Astrocyte (in vitro differentiated cells and primary cell): ENCODE results near the gene STK32A. TPM values are rescaled to one million over a fixed set of nuclear protein-coding genes. Genes with fewer than 3 reads are reported as not detected.
A peak's percentile ranks its signal among the peaks of the same experiment; 100 is the strongest.

Experiments used
- DNase-seq: peaks from one replicate; pipeline ENCODE4 v3.0.0-alpha.2; 2010; ENCODE audit warnings: low read depth
- FAIRE-seq: peaks from 2 replicates; lab custom pipeline; 2011; peaks lifted over from hg19 to GRCh38; lab: Jason Lieb, UNC
- H2AFZ ChIP-seq: 2 replicates; pipeline ENCODE4 v1.6.0; 2012; ENCODE audit warnings: low read depth, low read length, inconsistent platforms
- H3K27ac ChIP-seq: 2 replicates; pipeline ENCODE4 v1.5.1; 2011; ENCODE audit warnings: low read depth, low read length, inconsistent platforms
- H3K27me3 ChIP-seq: 2 replicates; pipeline ENCODE4 v1.6.0; 2011; ENCODE audit warnings: low read length, inconsistent platforms; ENCODE audit not compliant: insufficient read depth
- H3K36me3 ChIP-seq: 2 replicates; pipeline ENCODE4 v1.5.1; 2011; ENCODE audit warnings: low read length, inconsistent platforms; ENCODE audit not compliant: insufficient read depth
- H3K4me1 ChIP-seq: 2 replicates; pipeline ENCODE4 v1.5.1; 2011; ENCODE audit warnings: low read length, inconsistent platforms; ENCODE audit not compliant: insufficient read depth
- H3K4me2 ChIP-seq: 2 replicates; pipeline ENCODE4 v1.6.0; 2012; ENCODE audit warnings: low read length, inconsistent platforms
- H3K4me3 ChIP-seq: 2 replicates; pipeline ENCODE4 v1.5.1; 2011; ENCODE audit warnings: low read depth, mild to moderate bottlenecking, low read length, inconsistent platforms; ENCODE audit not compliant: insufficient read depth
- H3K79me2 ChIP-seq: 2 replicates; pipeline ENCODE4 v1.6.0; 2012; ENCODE audit warnings: mild to moderate bottlenecking, low read length, inconsistent platforms; ENCODE audit not compliant: insufficient read depth
- H3K9ac ChIP-seq: 2 replicates; pipeline ENCODE4 v1.6.0; 2012; ENCODE audit warnings: mild to moderate bottlenecking, low read length, inconsistent platforms
- H3K9me3 ChIP-seq: 2 replicates; pipeline ENCODE4 v1.5.1; 2012; ENCODE audit warnings: low read depth, mild to moderate bottlenecking, low read length, inconsistent platforms; ENCODE audit not compliant: insufficient read depth
- H4K20me1 ChIP-seq: 2 replicates; pipeline ENCODE4 v1.6.0; 2012; ENCODE audit warnings: low read length, inconsistent platforms; ENCODE audit not compliant: insufficient read depth
- H3K27ac Mint-ChIP-seq: one replicate; pipeline ENCODE4 v1.8.0; 2021; ENCODE audit warnings: mild to moderate bottlenecking, mixed read lengths; ENCODE audit not compliant: unreplicated experiment
- H3K27me3 Mint-ChIP-seq: one replicate; pipeline ENCODE4 v1.8.0; 2021; ENCODE audit warnings: low read depth, mixed read lengths; ENCODE audit not compliant: unreplicated experiment
- H3K36me3 Mint-ChIP-seq: one replicate; pipeline ENCODE4 v1.8.0; 2021; ENCODE audit warnings: low read depth, mixed read lengths; ENCODE audit not compliant: unreplicated experiment
- H3K4me1 Mint-ChIP-seq: one replicate; pipeline ENCODE4 v1.8.0; 2021; ENCODE audit warnings: low read depth, mixed read lengths; ENCODE audit not compliant: unreplicated experiment
- H3K4me3 Mint-ChIP-seq: one replicate; pipeline ENCODE4 v1.8.0; 2021; ENCODE audit warnings: mild to moderate bottlenecking, moderate library complexity, mixed read lengths; ENCODE audit not compliant: unreplicated experiment
- H3K9me3 Mint-ChIP-seq: one replicate; pipeline ENCODE4 v1.8.0; 2021; ENCODE audit warnings: mild to moderate bottlenecking, mixed read lengths; ENCODE audit not compliant: unreplicated experiment
- CTCF ChIP-seq: IDR thresholded peaks from 2 replicates; pipeline ENCODE4 v1.5.1; 2011; ENCODE audit warnings: low read depth, mild to moderate bottlenecking, inconsistent platforms, low read length, moderate library complexity; ENCODE audit not compliant: insufficient read depth
- EZH2 ChIP-seq: IDR thresholded peaks from 2 replicates; pipeline ENCODE4 v1.6.1; 2012; ENCODE audit warnings: mild to moderate bottlenecking, low read length, inconsistent platforms; ENCODE audit not compliant: insufficient read depth
- total RNA-seq: library from RNA; stranded (reverse); gene quantifications from 2 replicates; pipeline ENCODE4 v1.2.1, GENCODE V29; 2021

Gene STK32A
- total RNA-seq, 1 donor from 2014 or later: 0.25 TPM

GRCh38 chr5:147417135-147417813 lies 182.4 kb downstream of the STK32A start:
- Histone ChIP-seq H3K4me3 (no peak overlapping the region), H3K9me3 (no peaks in the 10 kb centered on the region), H2AFZ (no peak overlapping the region), H3K36me3 (peaks cover 28% of the 10 kb centered on the region), H3K9ac (peak overlapping the region; percentile 44), H3K27ac (peak overlapping the region; percentile 67), H3K4me1 (peaks cover 33% of the 10 kb centered on the region), H3K27me3 (no peaks in the 10 kb centered on the region), H3K79me2 (peaks cover 53% of the 10 kb centered on the region), H3K4me2 (peak overlapping the region; percentile 42), H4K20me1 (peaks cover 70% of the 10 kb centered on the region)
- DNase-seq: peak; percentile 97
- Mint-ChIP-seq H3K9me3 (peaks cover 1% of the 10 kb centered on the region), H3K4me3 (no peak overlapping the region), H3K4me1 (peaks cover 34% of the 10 kb centered on the region), H3K27ac (no peak overlapping the region), H3K36me3 (peaks cover 35% of the 10 kb centered on the region), H3K27me3 (no peaks in the 10 kb centered on the region)
- no peak for TF ChIP-seq EZH2
- TF ChIP-seq CTCF: no peak
- peak; percentile 9 for FAIRE-seq

GRCh38 chr5:147418613-147419012 lies 183.8 kb downstream of the STK32A start:
- H3K79me2 ChIP-seq: peaks cover 56% of the 10 kb centered on the region
- peaks cover 22% of the 10 kb centered on the region for H3K36me3 ChIP-seq
- no peak overlapping the region for H2AFZ ChIP-seq
- no peak for FAIRE-seq
- peaks cover 28% of the 10 kb centered on the region for H3K4me1 ChIP-seq
- TF ChIP-seq CTCF (no peak), EZH2 (no peak)
- no peaks in the 10 kb centered on the region for H3K27me3 Mint-ChIP-seq
- H3K4me3 Mint-ChIP-seq: no peak overlapping the region
- no peak for DNase-seq
- peaks cover 27% of the 10 kb centered on the region for H3K4me1 Mint-ChIP-seq
- H3K9me3 ChIP-seq: no peaks in the 10 kb centered on the region
- H3K4me2 ChIP-seq: no peak overlapping the region
- H3K4me3 ChIP-seq: no peak overlapping the region
- H3K27ac Mint-ChIP-seq: no peak overlapping the region
- peaks cover 38% of the 10 kb centered on the region for H3K36me3 Mint-ChIP-seq
- H4K20me1 ChIP-seq: peaks cover 65% of the 10 kb centered on the region
- H3K27ac ChIP-seq: no peak overlapping the region
- no peaks in the 10 kb centered on the region for H3K27me3 ChIP-seq
- peaks cover 1% of the 10 kb centered on the region for H3K9me3 Mint-ChIP-seq
- H3K9ac ChIP-seq: no peak overlapping the region

- Histone ChIP-seq H3K4me2 (no peak overlapping the region), H3K9me3 (no peaks in the 10 kb centered on the region), H3K4me3 (no peak overlapping the region), H3K27me3 (no peaks in the 10 kb centered on the region), H3K27ac (no peak overlapping the region), H3K36me3 (peaks cover 7% of the 10 kb centered on the region), H3K9ac (no peak overlapping the region), H2AFZ (no peak overlapping the region), H3K4me1 (peaks cover 9% of the 10 kb centered on the region), H3K79me2 (peaks cover 86% of the 10 kb centered on the region), H4K20me1 (peaks cover 82% of the 10 kb centered on the region)
- peaks cover 20% of the 10 kb centered on the region for H3K36me3 Mint-ChIP-seq
- H3K27me3 Mint-ChIP-seq: no peaks in the 10 kb centered on the region
- DNase-seq (no peak), FAIRE-seq (no peak)
- peaks cover 1% of the 10 kb centered on the region for H3K9me3 Mint-ChIP-seq
- TF ChIP-seq EZH2 (no peak), CTCF (no peak)
- peaks cover 35% of the 10 kb centered on the region for H3K4me1 Mint-ChIP-seq
- H3K4me3 Mint-ChIP-seq: no peak overlapping the region
- no peak overlapping the region for H3K27ac Mint-ChIP-seq
These were observed 192.0 kb downstream of the STK32A start for GRCh38 chr5:147426640-147427327.
